GM04503 (cell line): ENCODE data around the gene HSD17B2.
"Not testable (repeated sequence)": the region's sequence is repeated elsewhere in the genome, so short reads cannot be mapped to it uniquely, and the experiment has no call there.

ENCODE experiments used
- DNase-seq: peaks from one replicate; pipeline ENCODE4 v3.0.0-alpha.2; 2012; ENCODE audit warnings: low read depth

HSD17B2 gene, protein sequence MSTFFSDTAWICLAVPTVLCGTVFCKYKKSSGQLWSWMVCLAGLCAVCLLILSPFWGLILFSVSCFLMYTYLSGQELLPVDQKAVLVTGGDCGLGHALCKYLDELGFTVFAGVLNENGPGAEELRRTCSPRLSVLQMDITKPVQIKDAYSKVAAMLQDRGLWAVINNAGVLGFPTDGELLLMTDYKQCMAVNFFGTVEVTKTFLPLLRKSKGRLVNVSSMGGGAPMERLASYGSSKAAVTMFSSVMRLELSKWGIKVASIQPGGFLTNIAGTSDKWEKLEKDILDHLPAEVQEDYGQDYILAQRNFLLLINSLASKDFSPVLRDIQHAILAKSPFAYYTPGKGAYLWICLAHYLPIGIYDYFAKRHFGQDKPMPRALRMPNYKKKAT

GRCh38 chr16:82034981-82035612 is at the start of gene HSD17B2:
Gene HSD17B2 (plus strand): TSS chr16:82035253. CDS start chr16:82035425, 172 bp downstream.
- no peak for DNase-seq

DNA sequence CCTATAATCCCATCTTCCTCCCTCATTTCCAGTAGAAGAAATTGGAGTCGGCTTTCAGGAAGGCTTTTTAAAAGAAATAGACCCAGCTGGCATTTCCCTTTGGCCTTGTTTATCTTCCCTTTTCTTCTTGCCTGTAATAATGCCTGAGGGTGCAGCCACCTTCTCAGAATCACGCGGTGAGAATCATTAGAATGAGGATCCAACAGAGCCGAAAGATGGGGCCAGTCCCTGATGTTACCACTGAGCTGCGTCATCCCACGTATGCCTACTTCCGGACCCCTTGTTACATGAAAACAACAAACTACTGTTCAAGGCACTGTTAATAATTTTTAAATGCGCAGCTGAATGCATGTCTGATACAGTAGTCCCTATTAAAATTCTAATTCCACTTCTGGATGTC is 47.9 kb upstream of the HSD17B2 start:
- DNase-seq, result no peak

DNA sequence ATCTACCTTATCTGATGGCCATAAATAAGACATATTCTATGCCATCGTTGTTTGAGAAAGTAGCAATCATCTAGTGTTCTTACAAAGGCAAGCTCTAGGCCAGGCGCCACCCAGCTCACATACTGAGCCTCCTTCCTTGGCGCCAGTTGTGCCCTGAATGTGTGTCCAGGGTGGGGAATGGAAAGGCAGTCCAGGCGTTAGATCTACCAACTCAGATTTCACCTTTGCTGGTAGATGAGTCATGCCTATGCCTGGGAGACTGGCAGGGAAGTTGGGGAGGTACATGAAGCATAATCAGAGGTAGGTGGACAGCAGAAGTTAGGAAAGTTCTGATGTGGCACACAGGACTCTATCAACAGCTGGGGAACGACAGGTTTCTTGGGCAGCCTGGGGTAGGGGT is 47.3 kb upstream of the HSD17B2 start:
- DNase-seq, result no peak

- DNase-seq, result no peak
Observed at GRCh38 chr16:81992859-81993258, 42.2 kb upstream of the HSD17B2 start.

- no peak for DNase-seq
Observed at GRCh38 chr16:81994485-81994884, 40.6 kb upstream of the HSD17B2 start.

GRCh38 chr16:81995651-81996050 is 39.4 kb upstream of the HSD17B2 start:
- DNase-seq, result no peak

DNA sequence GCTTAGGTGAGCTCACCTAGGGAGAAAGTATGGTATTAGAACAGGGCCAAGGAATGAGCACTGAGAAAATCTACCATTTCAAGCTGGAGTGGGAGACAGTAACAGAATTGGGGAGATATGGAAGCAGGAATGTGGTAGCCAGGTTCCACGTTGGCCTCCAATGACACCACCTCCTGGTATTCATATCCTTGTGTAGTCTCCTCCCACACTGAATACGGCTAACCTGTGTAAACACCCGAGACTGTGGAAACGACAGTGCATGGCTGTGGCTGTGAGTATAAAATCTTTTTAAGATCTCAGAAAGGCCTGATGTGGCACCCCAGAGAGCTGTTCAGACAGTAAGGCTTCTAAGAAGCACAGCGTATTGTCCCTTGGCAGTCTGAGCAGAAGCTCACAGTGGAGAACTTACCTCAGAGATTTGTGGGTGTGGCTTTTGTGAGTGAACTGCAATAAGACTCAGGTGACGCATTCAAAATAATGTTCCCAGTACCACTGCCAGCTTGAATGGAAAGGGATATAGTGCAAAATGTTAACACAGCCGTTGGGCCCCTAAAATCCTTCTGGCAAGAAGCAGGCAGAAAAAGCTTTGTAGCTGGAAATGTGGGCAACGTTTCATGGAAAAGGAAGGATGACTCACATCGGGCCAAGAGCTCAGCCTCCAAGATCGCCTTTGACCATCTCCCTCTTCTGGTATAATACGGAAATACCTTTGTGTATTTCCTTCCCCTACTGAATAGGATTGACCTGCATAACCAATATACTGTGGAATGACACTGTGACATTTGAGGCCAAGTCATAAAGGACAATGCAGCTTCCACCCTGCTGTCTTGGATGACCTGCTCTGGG is 38.2 kb upstream of the HSD17B2 start:
- DNase-seq, result no peak

DNA sequence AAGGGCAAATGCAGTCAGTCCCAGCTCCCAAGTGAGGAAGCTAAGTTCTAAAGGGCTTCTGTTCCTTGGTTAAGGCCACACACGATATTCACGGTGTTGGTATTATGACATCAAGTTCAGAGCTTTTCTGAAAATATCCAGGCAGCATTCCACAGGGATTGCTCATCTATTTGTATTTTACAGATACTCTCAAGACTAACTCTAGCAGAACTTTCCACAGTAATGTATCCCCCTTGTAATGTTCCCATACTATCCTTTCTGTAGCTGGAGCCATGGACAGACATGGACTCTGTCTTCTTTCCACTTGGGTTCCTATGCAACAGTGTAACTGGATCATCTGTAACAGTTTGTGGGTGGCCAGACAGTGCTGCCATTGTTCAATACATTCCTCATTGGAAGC is 37.3 kb upstream of the HSD17B2 start:
- DNase-seq, result peak; percentile 56

GRCh38 chr16:82002831-82003230 is 32.2 kb upstream of the HSD17B2 start:
- DNase-seq, result no peak

DNA sequence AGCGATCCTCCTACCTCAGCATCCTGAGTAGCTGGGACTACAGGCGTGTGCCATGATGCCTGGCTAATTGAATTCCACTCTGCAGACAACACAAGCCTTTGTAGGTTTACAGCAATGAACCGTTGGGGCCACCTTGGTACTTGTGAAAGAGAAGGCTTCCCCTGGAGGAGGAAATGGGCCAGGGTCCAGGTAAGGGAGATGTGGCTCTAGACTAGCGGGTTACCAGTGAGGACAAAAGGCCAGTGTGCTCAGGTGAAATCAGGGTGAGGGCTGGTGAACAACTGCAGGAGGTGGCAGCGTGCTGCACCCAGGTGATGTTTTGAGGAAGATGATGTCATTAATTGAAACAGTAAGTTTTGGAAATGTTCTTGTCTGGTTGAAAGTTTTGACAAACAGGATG is 30.5 kb upstream of the HSD17B2 start:
- DNase-seq, result no peak

GRCh38 chr16:82005027-82005830 is 29.8 kb upstream of the HSD17B2 start:
- no peak for DNase-seq

DNA sequence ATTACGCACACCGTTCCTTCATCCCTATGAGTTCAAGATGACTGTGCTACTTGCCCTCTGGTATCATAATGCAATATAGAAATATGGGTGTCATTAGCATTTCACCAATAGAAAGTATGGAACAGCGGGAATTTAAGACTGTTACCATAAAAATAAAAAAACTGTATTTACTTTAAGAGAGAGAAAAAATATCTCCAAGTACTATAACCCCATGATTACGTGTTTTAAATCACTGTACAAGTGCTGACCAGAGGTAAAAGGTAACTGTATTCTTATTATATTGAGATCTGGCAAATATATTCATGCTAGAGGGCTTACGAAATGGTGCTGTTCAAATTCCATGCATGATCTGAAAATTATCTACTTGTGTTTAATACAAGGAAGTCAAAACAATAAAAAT is 29.0 kb upstream of the HSD17B2 start:
- no peak for DNase-seq

DNA sequence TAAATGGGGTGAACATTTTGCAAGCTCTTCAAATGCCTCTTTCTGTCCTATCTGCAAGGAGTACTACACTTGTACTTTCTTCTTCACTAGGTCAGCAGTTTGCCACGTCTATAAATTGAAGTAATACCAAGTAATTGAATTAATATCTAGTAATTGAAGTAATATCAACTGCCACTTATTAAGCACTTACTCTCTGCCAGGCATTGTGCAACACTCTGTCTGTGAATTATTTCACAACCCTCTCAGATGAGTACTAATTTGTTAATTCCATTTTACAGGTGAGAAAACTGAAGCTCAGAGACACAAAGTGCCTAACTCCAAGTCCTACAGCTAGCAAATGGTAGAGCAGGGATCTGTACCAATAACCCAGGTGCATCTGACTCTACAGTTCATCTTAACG is 27.9 kb upstream of the HSD17B2 start:
- DNase-seq, result no peak

DNA sequence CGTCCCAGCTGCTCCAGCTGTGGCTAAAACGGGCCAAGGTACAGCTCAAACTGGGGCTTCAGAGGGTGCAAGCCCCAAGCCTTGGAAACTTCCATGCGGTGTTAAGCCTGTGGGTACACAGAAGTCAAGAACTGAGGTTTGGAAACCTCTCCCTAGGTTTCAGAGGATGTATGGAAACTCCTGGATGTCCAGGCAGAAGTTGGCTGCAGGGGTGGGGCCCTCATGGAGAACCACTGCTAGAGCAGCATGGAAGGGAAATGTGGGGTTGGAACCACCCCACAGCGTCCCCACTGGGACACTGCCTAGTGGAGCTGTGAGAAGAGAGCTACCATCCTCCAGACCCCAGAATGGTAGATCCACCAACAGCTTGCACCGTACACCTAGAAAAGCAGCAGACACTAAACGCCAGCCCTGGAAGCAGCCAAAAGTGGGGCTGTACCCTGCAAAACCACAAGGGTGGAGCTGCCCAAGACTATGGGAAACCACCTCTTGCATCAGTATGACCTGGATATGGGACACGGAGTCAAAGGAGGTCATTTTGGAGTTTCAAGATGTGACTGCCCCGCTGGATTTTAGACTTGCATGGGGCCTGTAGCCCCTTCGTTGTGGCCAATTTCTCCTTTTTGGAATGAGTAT is 26.0 kb upstream of the HSD17B2 start:
- DNase-seq, result no peak

GRCh38 chr16:82009789-82010188 is 25.3 kb upstream of the HSD17B2 start:
- not testable (repeated sequence) for DNase-seq

GRCh38 chr16:82010649-82011048 is 24.4 kb upstream of the HSD17B2 start:
- DNase-seq, result no peak

- DNase-seq, result no peak
Observed at GRCh38 chr16:82011199-82011641, 23.8 kb upstream of the HSD17B2 start, which contains the start of gene SDR42E1. Gene SDR42E1 (minus strand): TSS chr16:82011470. CDS start chr16:82000858, 10,612 bp downstream.

GRCh38 chr16:82013139-82013538 is 21.9 kb upstream of the HSD17B2 start:
- no peak for DNase-seq

GRCh38 chr16:82016263-82016662 is 18.8 kb upstream of the HSD17B2 start:
- no peak for DNase-seq

GRCh38 chr16:82016964-82017363 is 18.1 kb upstream of the HSD17B2 start:
- DNase-seq, result no peak

DNA sequence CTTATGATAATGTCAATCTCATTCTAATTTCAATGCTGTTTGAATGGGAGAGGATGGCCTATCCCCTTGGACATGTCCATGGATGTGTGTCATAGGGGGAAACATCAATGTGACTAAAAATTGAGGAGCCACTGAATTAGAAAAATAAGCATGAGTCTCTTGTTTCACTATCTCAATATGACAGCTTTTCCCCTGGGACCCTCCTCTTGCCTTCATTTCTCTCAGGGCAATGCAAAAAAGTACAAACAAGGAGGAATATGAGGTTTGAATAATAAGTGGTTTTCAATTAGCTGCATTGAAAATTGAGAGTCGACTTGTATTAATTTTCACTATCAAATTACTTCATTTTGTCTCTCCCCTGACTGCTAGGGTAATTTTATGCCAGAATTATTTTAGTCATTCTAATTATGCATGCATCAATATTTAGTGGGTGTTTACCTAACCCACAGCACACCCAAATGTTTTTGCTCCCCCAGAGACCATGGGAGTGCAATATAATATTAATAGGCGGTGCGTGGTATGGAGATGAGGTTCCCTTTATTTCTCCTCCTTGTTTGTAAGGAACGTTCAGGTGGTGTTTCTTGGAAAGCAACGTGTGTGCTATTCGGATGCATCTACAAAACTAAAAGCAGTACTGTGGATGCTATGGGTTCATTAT is 17.0 kb upstream of the HSD17B2 start:
- DNase-seq, result no peak
